Right ventricle myocardium inferior (tissue), 1 donor: Measurements from ENCODE around the gene DBNL. TPM values are rescaled to one million over a fixed set of nuclear protein-coding genes. Genes with fewer than 3 reads are reported as not detected.

Experiments used
- ATAC-seq: fragments of 200-7000 bp; cut with Tn5 transposase; one replicate; pipeline ENCODE4 v1.9.1; 2020; ENCODE audit warnings: mild to moderate bottlenecking, moderate library complexity
- DNase-seq: peaks from one replicate; pipeline ENCODE4 v3.0.0; 2021; ENCODE audit errors: missing footprints
- intact Hi-C: fragments of 100-400 bp; cut with DNase I; formaldehyde crosslinking; loops from one replicate; pipeline ENCODE4 v1.11.0; 2022
- total RNA-seq: library from RNA; stranded (reverse); fragmentation: NEBNext Ultra II Directional; extraction: Animal tissue kit (Norgen Biotek cat#: 25700); gene quantifications from one replicate; pipeline ENCODE4 v1.2.1, GENCODE V29; 2021
- donor health status: DM: no; HTN: yes; CAD: no; lungs with severe emphysema.

Gene DBNL
- total RNA-seq, 1 donor from 2014 or later = 36.0 TPM

- intact Hi-C loops = loop anchor here (10.0 kb wide), 1 partner anchor 417 kb away; no protein-coding TSS in a partner anchor
- DNase-seq (no peak), ATAC-seq (no peak)
Observed at GRCh38 chr7:44068054-44068453, 23.6 kb downstream of the DBNL start.

- ATAC-seq (no peak), DNase-seq (no peak)
- intact Hi-C loops = loop anchor here (2.0 kb wide), 1 partner anchor 125 kb away; no protein-coding TSS in a partner anchor
Observed at GRCh38 chr7:44071726-44072363, 27.3 kb downstream of the DBNL start.

- intact Hi-C loops = loop anchor here (2.0 kb wide), 1 partner anchor 124 kb away; no protein-coding TSS in a partner anchor
- DNase-seq = peak; percentile 87
- peak; percentile 26 for ATAC-seq
Observed at GRCh38 chr7:44072364-44073231, 28.1 kb downstream of the DBNL start.

GRCh38 chr7:44073664-44074348 lies 29.3 kb downstream of the DBNL start:
- intact Hi-C loops = loop anchor here (2.0 kb wide), 1 partner anchor 123 kb away; no protein-coding TSS in a partner anchor
- DNase-seq = peak; percentile 91
- ATAC-seq = peak; percentile 69

- DNase-seq (no peak), ATAC-seq (no peak)
- intact Hi-C loops = no loop called here
Observed at GRCh38 chr7:44074349-44074695, 29.8 kb downstream of the DBNL start.

GRCh38 chr7:44075296-44076075 lies 31.0 kb downstream of the DBNL start:
- no peak for DNase-seq
- no peak for ATAC-seq
- intact Hi-C loops = no loop called here

GRCh38 chr7:44076101-44076895 lies 31.8 kb downstream of the DBNL start:
- intact Hi-C loops = no loop called here
- ATAC-seq (no peak), DNase-seq (peak; percentile 66)

GRCh38 chr7:44077061-44077460 lies 32.6 kb downstream of the DBNL start:
- intact Hi-C loops = no loop called here
- ATAC-seq (no peak), DNase-seq (peak; percentile 45)

- DNase-seq = peak; percentile 72
- peak; percentile 35 for ATAC-seq
- intact Hi-C loops = no loop called here
Observed at GRCh38 chr7:44077681-44078091, 33.2 kb downstream of the DBNL start.

- DNase-seq (peak; percentile 41), ATAC-seq (no peak)
- intact Hi-C loops = no loop called here
Observed at GRCh38 chr7:44078521-44078920, 34.0 kb downstream of the DBNL start.

- intact Hi-C loops = no loop called here
- ATAC-seq = no peak
- peak; percentile 41 for DNase-seq
Observed at GRCh38 chr7:44079331-44080021, 35.0 kb downstream of the DBNL start.

- DNase-seq (peak; percentile 31), ATAC-seq (no peak)
- intact Hi-C loops = no loop called here
Observed at GRCh38 chr7:44080118-44080517, 35.6 kb downstream of the DBNL start.

GRCh38 chr7:44080686-44081265 lies 36.3 kb downstream of the DBNL start:
- peak; percentile 66 for DNase-seq
- intact Hi-C loops = no loop called here
- no peak for ATAC-seq

- DNase-seq (peak; percentile 39), ATAC-seq (no peak)
- intact Hi-C loops = no loop called here
Observed at GRCh38 chr7:44081266-44081748, 36.8 kb downstream of the DBNL start.

- DNase-seq = peak; percentile 100
- intact Hi-C loops = loop anchor here (2.0 kb wide), 1 partner anchor 40 kb away; the partner anchor contains the start of gene POLD2
- peak; percentile 96 for ATAC-seq
Observed at GRCh38 chr7:44082541-44083207, 38.2 kb downstream of the DBNL start.

GRCh38 chr7:44083796-44084195 lies 39.3 kb downstream of the DBNL start:
- ATAC-seq (no peak), DNase-seq (peak; percentile 58)
- intact Hi-C loops = loop anchor here (2.0 kb wide), 1 partner anchor 39 kb away; the partner anchor contains the start of gene POLD2
